HG03342 (cell line): ENCODE data around the gene NEDD1.

ENCODE experiments used
- ATAC-seq: cut with Tn5 transposase; IDR thresholded peaks from one replicate; pipeline ENCODE4 v1.9.1; 2021; ENCODE audit warnings: mild to moderate bottlenecking, moderate library complexity; ENCODE audit not compliant: unreplicated experiment

Gene NEDD1

GRCh38 chr12:96897421-96897820 is 9.6 kb upstream of the NEDD1 start:
- ATAC-seq, result no peak

GRCh38 chr12:96901175-96901574 is 5.9 kb upstream of the NEDD1 start:
- ATAC-seq, result no peak

- ATAC-seq, result no peak
Measured at GRCh38 chr12:96902076-96902475, 5.0 kb upstream of the NEDD1 start.

GRCh38 chr12:96906498-96906848 is 584 bp upstream of the NEDD1 start:
- ATAC-seq, result no peak

GRCh38 chr12:96907671-96908422 is 790 bp downstream of the NEDD1 start:
- ATAC-seq, result peak; percentile 30

GRCh38 chr12:96908423-96908675 is 1.3 kb downstream of the NEDD1 start:
- ATAC-seq, result no peak

GRCh38 chr12:96912261-96912660 is 5.2 kb downstream of the NEDD1 start:
- ATAC-seq, result no peak

GRCh38 chr12:96912943-96913342 is 5.9 kb downstream of the NEDD1 start:
- no peak for ATAC-seq

- no peak for ATAC-seq
Measured at GRCh38 chr12:96919510-96920210, 12.6 kb downstream of the NEDD1 start.

- ATAC-seq, result no peak
Measured at GRCh38 chr12:96948782-96949181, 41.7 kb downstream of the NEDD1 start.

GRCh38 chr12:96979532-96979931 is 72.5 kb downstream of the NEDD1 start:
- no peak for ATAC-seq

GRCh38 chr12:96980991-96981414 is 73.9 kb downstream of the NEDD1 start:
- no peak for ATAC-seq

- no peak for ATAC-seq
Measured at GRCh38 chr12:96981911-96982310, 74.9 kb downstream of the NEDD1 start.

- ATAC-seq, result no peak
Measured at GRCh38 chr12:96982671-96983070, 75.6 kb downstream of the NEDD1 start.

GRCh38 chr12:96985515-96986362 is 78.7 kb downstream of the NEDD1 start:
- ATAC-seq, result peak; percentile 85

- no peak for ATAC-seq
Measured at GRCh38 chr12:96986883-96987523, 79.9 kb downstream of the NEDD1 start.

GRCh38 chr12:96988919-96989318 is 81.9 kb downstream of the NEDD1 start:
- ATAC-seq, result no peak

- ATAC-seq, result no peak
Measured at GRCh38 chr12:96989916-96990315, 82.9 kb downstream of the NEDD1 start.

- ATAC-seq, result no peak
Measured at GRCh38 chr12:96994900-96995299, 87.8 kb downstream of the NEDD1 start.

GRCh38 chr12:96995861-96996260 is 88.8 kb downstream of the NEDD1 start:
- ATAC-seq, result no peak

- no peak for ATAC-seq
Measured at GRCh38 chr12:96997797-96998484, 90.9 kb downstream of the NEDD1 start.
